K562 (cell line): ENCODE results near the gene SGPL1. TPM values are rescaled to one million over a fixed set of nuclear protein-coding genes. Genes with fewer than 3 reads are reported as not detected.

Experiments used
- ATAC-seq: fragments of 200-7000 bp; cut with Tn5 transposase; 3 replicates; pipeline ENCODE4 v1.9.1; 2020; ENCODE audit warnings: moderate library complexity
- BruUV-seq: library from RNA; stranded (reverse); fragments of 400-500 nt; replicated peaks from 2 replicates; lab custom pipeline; 2021; lab: Mats Ljungman, UMichigan
- CTCF ChIA-PET: fragments of 300-600 bp; formaldehyde crosslinking; extraction: SDS; loops from one replicate; lab custom pipeline; 2021; ENCODE audit warnings: low intra/inter-chr PET ratio; lab: Yijun Ruan, JAX
- POLR2A ChIA-PET: fragments of 300-600, 350-650 bp; sonication (Branson Sonifier 250); formaldehyde crosslinking; extraction: SDS; loops from one replicate; lab custom pipeline; 2021; ENCODE audit warnings: antibody characterized with exemption, inconsistent platforms; lab: Yijun Ruan, JAX
- DNase-seq, 4 experiments: peaks; one replicate each; pipeline versions ENCODE4 v3.0.0 to v3.0.0-alpha.2; 2011 to 2018; ENCODE audit warnings: low spot score in 3 of 4, mixed read lengths in 3 of 4; ENCODE audit errors: extremely low read depth in 1 of 4
- FAIRE-seq: peaks from 2 replicates; lab custom pipeline; 2011; peaks lifted over from hg19 to GRCh38; lab: Jason Lieb, UNC
- H2AFZ ChIP-seq: 2 replicates; pipeline ENCODE4 v1.6.0; 2011; ENCODE audit warnings: low read depth, low read length, control low read depth, inconsistent platforms
- H3K27ac ChIP-seq: fragments of 200-600 bp; 3 replicates; pipeline ENCODE4 v1.8.0; 2011; ENCODE audit warnings: low read depth, mild to moderate bottlenecking, control low read depth, inconsistent platforms, low read length, moderate library complexity, mixed read lengths; ENCODE audit errors: extremely low read depth
- H3K27me3 ChIP-seq, 2 experiments: fragments of 300-600 bp in 1 of 2; 2 replicates in 1 of 2; 3 replicates in 1 of 2; pipeline versions ENCODE4 v1.6.0 to v1.8.0; 2011; ENCODE audit warnings: inconsistent platforms in 2 of 2, low read length in 2 of 2, mild to moderate bottlenecking in 1 of 2, mixed read lengths in 1 of 2, moderate library complexity in 1 of 2; ENCODE audit not compliant: control insufficient read depth in 2 of 2, insufficient read depth in 2 of 2
- H3K36me3 ChIP-seq: fragments of 300-600 bp; 3 replicates; pipeline ENCODE4 v1.8.0; 2011; ENCODE audit warnings: mild to moderate bottlenecking, low read length, inconsistent platforms; ENCODE audit not compliant: control insufficient read depth, insufficient read depth
- H3K4me1 ChIP-seq, 2 experiments: fragments of 200-600 bp in 1 of 2; replicated peaks in 1 of 2; 2 replicates in 1 of 2; 3 replicates in 1 of 2; pipeline versions ENCODE4 v1.5.1 to v1.8.0; 2011; ENCODE audit warnings: inconsistent platforms in 2 of 2, low read length in 2 of 2, mild to moderate bottlenecking in 1 of 2, mixed read lengths in 1 of 2, moderate library complexity in 1 of 2; ENCODE audit not compliant: control insufficient read depth in 2 of 2, insufficient read depth in 2 of 2
- H3K4me2 ChIP-seq: 2 replicates; pipeline ENCODE4 v1.6.1; 2011; ENCODE audit warnings: low read length, control low read depth, inconsistent platforms, mixed read lengths; ENCODE audit not compliant: insufficient read depth
- H3K4me3 ChIP-seq: fragments of 200-600 bp; sonication (generic), shearing (Covaris generic); 2 replicates; pipeline ENCODE4 v1.5.1; 2016; ENCODE audit warnings: control low read depth, inconsistent platforms
- H3K79me2 ChIP-seq: fragments of 200-600 bp; 3 replicates; pipeline ENCODE4 v1.8.0; 2011; ENCODE audit warnings: low read length, inconsistent platforms; ENCODE audit not compliant: control insufficient read depth, insufficient read depth
- H3K9ac ChIP-seq, 2 experiments: 2 replicates each; pipeline versions ENCODE4 v1.6.0 to v1.6.1; 2011; ENCODE audit warnings: low read depth in 2 of 2, low read length in 2 of 2, control low read depth in 1 of 2, inconsistent platforms in 1 of 2, mild to moderate bottlenecking in 1 of 2, mixed read lengths in 1 of 2; ENCODE audit not compliant: insufficient read depth in 1 of 2
- H3K9me1 ChIP-seq: one replicate; pipeline ENCODE4 v1.6.0; 2011; ENCODE audit warnings: inconsistent platforms, mild to moderate bottlenecking, low read length, moderate library complexity; ENCODE audit not compliant: control insufficient read depth, insufficient read depth
- H3K9me3 ChIP-seq: replicated peaks from 2 replicates; pipeline ENCODE4 v1.5.1; 2011; ENCODE audit warnings: low read depth, low read length, inconsistent platforms; ENCODE audit not compliant: control insufficient read depth, insufficient read depth
- H4K20me1 ChIP-seq: replicated peaks from 2 replicates; pipeline ENCODE4 v1.6.1; 2011; ENCODE audit warnings: low read length, inconsistent platforms, mixed read lengths; ENCODE audit not compliant: control insufficient read depth, insufficient read depth
- ATF7 ChIP-seq: fragments of 450-650 bp; IDR thresholded peaks from 2 replicates; pipeline ENCODE4 v1.7.1; 2014; ENCODE audit warnings: mild to moderate bottlenecking, moderate library complexity
- BRD9 ChIP-seq: fragments of 450-650 bp; IDR thresholded peaks from 2 replicates; pipeline ENCODE4 v1.6.1; 2018; ENCODE audit warnings: low read depth; ENCODE audit not compliant: partially characterized antibody
- GABPB1 ChIP-seq: sonication (generic); formaldehyde crosslinking; IDR thresholded peaks from 2 replicates; pipeline ENCODE4 v1.8.0; 2022; ENCODE audit warnings: mild to moderate bottlenecking, missing genetic modification reagents
- LCOR ChIP-seq: sonication (generic); formaldehyde crosslinking; IDR thresholded peaks from 2 replicates; pipeline ENCODE4 v1.8.0; 2022; ENCODE audit warnings: mild to moderate bottlenecking, missing genetic modification reagents
- NFE2L1 ChIP-seq: fragments of 450-650 bp; IDR thresholded peaks from 2 replicates; pipeline ENCODE4 v1.6.1; 2016; ENCODE audit warnings: missing genetic modification characterization, low read depth, mild to moderate bottlenecking, missing compliant biosample characterization, moderate library complexity, borderline replicate concordance
- NR1H2 ChIP-seq: sonication (generic); formaldehyde crosslinking; IDR thresholded peaks from 2 replicates; pipeline ENCODE4 v1.4.0; 2020; ENCODE audit warnings: mild to moderate bottlenecking, missing genetic modification reagents
- RBBP5 ChIP-seq: fragments of 200-600 bp; sonication (generic); IDR thresholded peaks from 2 replicates; pipeline ENCODE4 v1.6.1; 2012; ENCODE audit warnings: borderline replicate concordance, mild to moderate bottlenecking, low read length, control low read depth, inconsistent platforms; ENCODE audit not compliant: insufficient read depth, poor library complexity, severe bottlenecking
- SREBF2 ChIP-seq: sonication (generic); formaldehyde crosslinking; IDR thresholded peaks from 2 replicates; pipeline ENCODE4 v1.4.0; 2020; ENCODE audit warnings: mild to moderate bottlenecking, missing genetic modification reagents
- SRF ChIP-seq, 2 experiments: fragments of 250-450, 450-650 bp in 1 of 2; sonication (Bioruptor Pico) in 1 of 2; sonication (generic) in 1 of 2; formaldehyde crosslinking; IDR thresholded peaks; 2 replicates each; pipeline versions ENCODE4 v1.5.0 to v1.5.1; 2020 to 2022; ENCODE audit warnings: mild to moderate bottlenecking in 1 of 2, missing genetic modification reagents in 1 of 2
- TCF7L2 ChIP-seq: fragments of 150-350 bp; IDR thresholded peaks from 2 replicates; pipeline ENCODE4 v1.6.1; 2016; ENCODE audit warnings: low read depth, mild to moderate bottlenecking, low read length, moderate library complexity
- ZNF589 ChIP-seq: fragments of 200-800 bp; sonication (Bioruptor generic); IDR thresholded peaks from 2 replicates; pipeline ENCODE4 v1.6.1; 2016; ENCODE audit warnings: low read depth, missing genetic modification characterization, missing compliant biosample characterization
- WGBS: fragments of 100-300 bp; shearing (Covaris generic); methylation state at CpG from one replicate; pipeline ENCODE4 v1.1.6; 2016; ENCODE audit warnings: low coverage, mixed read lengths; ENCODE audit not compliant: insufficient coverage; ENCODE audit errors: missing lambda C conversion rate; 5-methylcytosine and 5-hydroxymethylcytosine counted together
- in situ Hi-C: fragments of 300-500 bp; cut with MboI; formaldehyde crosslinking; loops from 4 replicates; pipeline ENCODE4 v1.15.0; 2018; ENCODE audit warnings: inconsistent platforms, mixed read lengths
- intact Hi-C: fragments of 100-400 bp; cut with micrococcal nuclease; formaldehyde crosslinking; loops from 2 replicates; pipeline ENCODE4 v1.14.2; 2022
- polyA plus RNA-seq, 8 experiments: library from polyadenylated mRNA; depleted of rRNA in 4 of 8; stranded (reverse) in 5 of 8; unstranded in 3 of 8; fragments of >200 nt; fragmentation: Nextera tagmentation in 2 of 8; fragmentation: Illumina TruSeq in 1 of 8; extraction: Ambion mirVana in 2 of 8; extraction: Trizol in 1 of 8; gene quantifications; 2 replicates each; pipeline versions ENCODE4 v1.2.1 to v1.2.3, GENCODE V29; 2011 to 2014; ENCODE audit warnings: inconsistent platforms in 1 of 8, missing spikeins in 1 of 8
- total RNA-seq, 7 experiments: library from RNA; depleted of rRNA in 6 of 7; stranded (reverse); fragments of >200 nt in 6 of 7; fragmentation: Illumina TruSeq in 2 of 7; extraction: Trizol in 2 of 7; gene quantifications; 2 replicates each; pipeline versions ENCODE4 v1.2.1 to v1.2.3, GENCODE V29; 2011 to 2021; ENCODE audit warnings: low replicate concordance in 1 of 7

Gene SGPL1
- total and polyA plus RNA-seq, 9 of the 15 experiments (the other 6 are each of a cell fraction or from before 2014, with no cell fraction given), result 6.0 to 18.0 (median 8.7) TPM

GRCh38 chr10:70833601-70834000 lies 17.9 kb downstream of the SGPL1 start:
- Histone ChIP-seq H3K9me1 (no peaks in the 10 kb centered on the region), H3K9me3 (no peaks in the 10 kb centered on the region; the same call in 1 of the 2 replicates)
- in situ Hi-C loops, result no loop called here
- TF ChIP-seq NFE2L1 (tag) (no peak), ATF7 (no peak), SRF (CRISPR knock-in tag; IDR thresholded peaks at IDR 0.05) (no peak), BRD9 (no peak), RBBP5 (no peak)
- TF ChIP-seq, all 486 proteins: peak for 0
- Histone ChIP-seq H3K27me3 (no peaks in the 10 kb centered on the region), H4K20me1 (no peaks in the 10 kb centered on the region), H3K4me2 (no peak overlapping the region), H3K79me2 (no peaks in the 10 kb centered on the region), H3K36me3 (no peaks in the 10 kb centered on the region), H3K27ac (no peak overlapping the region), H3K4me3 (no peak overlapping the region), H3K4me1 (peaks cover 0 to 33% of the 10 kb centered on the region in 2 experiments; a peak in 3 of 5 replicates), H2AFZ (no peak overlapping the region), H3K9ac (no peak overlapping the region)
- intact Hi-C loops, result no loop called here
- ATAC-seq (no peak), FAIRE-seq (no peak), DNase-seq (no peak)
- POLR2A ChIA-PET, result interaction anchor here (0.7 to 1.5 kb wide), 3 partner anchors 10 to 21 kb away, joined by 3 to 4 read pairs (median 3); no protein-coding TSS in a partner anchor
- 57% methylated on average over 2 of the region's 2 CpGs for WGBS
- no TSS peak for BruUV-seq
- CTCF ChIA-PET, result no interaction called here

DNA sequence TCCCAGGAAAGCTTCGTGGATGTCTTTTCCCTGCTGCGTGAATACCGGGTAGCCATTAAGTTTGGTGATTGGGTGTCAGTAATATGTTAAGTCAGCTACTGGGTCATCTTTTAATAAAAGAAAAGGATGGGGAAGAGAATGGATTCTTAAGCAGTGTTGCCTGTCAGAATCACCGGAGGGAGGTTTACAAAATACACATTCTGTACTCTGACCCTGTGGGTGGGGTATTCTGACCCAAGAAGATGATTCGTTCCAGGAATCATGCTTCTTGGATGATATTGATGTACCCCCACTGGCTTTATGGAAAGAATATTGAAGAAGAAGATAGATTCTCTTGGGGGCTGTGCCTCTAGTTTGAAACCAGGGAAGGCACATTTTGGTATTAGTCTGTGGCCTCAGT lies 18.3 kb downstream of the SGPL1 start:
- H3K27ac ChIP-seq, result no peak overlapping the region
- no peak for DNase-seq
- H3K79me2 ChIP-seq, result no peaks in the 10 kb centered on the region
- no peaks in the 10 kb centered on the region; the same call in 1 of the 2 replicates for H3K9me3 ChIP-seq
- H2AFZ ChIP-seq, result no peak overlapping the region
- POLR2A ChIA-PET, result interaction anchor here (0.7 kb wide), 1 partner anchor 22 kb away, joined by 3 read pairs; no protein-coding TSS in a partner anchor
- CTCF ChIA-PET, result no interaction called here
- H3K4me1 ChIP-seq, result peaks cover 0 to 33% of the 10 kb centered on the region in 2 experiments; a peak in 3 of 5 replicates
- no peak overlapping the region for H3K4me3 ChIP-seq
- intact Hi-C loops (no loop called here), in situ Hi-C loops (no loop called here)
- H3K36me3 ChIP-seq, result no peaks in the 10 kb centered on the region
- no peak overlapping the region for H3K4me2 ChIP-seq
- no peak overlapping the region for H3K9ac ChIP-seq
- FAIRE-seq, result no peak
- H4K20me1 ChIP-seq, result no peaks in the 10 kb centered on the region
- no TSS peak for BruUV-seq
- H3K27me3 ChIP-seq, result no peaks in the 10 kb centered on the region
- H3K9me1 ChIP-seq, result no peaks in the 10 kb centered on the region
- ATAC-seq, result no peak
- 81% methylated on average over 5 of the region's 5 CpGs for WGBS
- TF ChIP-seq ZNF589 (CRISPR knock-in tag), result no peak
- TF ChIP-seq SREBF2 (CRISPR knock-in tag), result no peak
- no peak for TF ChIP-seq NR1H2
- TF ChIP-seq TCF7L2, result no peak
- TF ChIP-seq GABPB1, result no peak
- no peak for TF ChIP-seq LCOR (CRISPR knock-in tag)
